Neural progenitor cell (in vitro differentiated cells): ENCODE results near the gene JHY.

ENCODE experiments used
- CTCF ChIP-seq: fragments of 200-600 bp; sonication (generic); IDR thresholded peaks from 2 replicates; pipeline ENCODE4 v1.5.1; 2017; ENCODE audit warnings: antibody characterized with exemption, mild to moderate bottlenecking
- EZH2 ChIP-seq: fragments of 200-600 bp; sonication (generic); IDR thresholded peaks from 2 replicates; pipeline ENCODE4 v1.6.1; 2017; ENCODE audit warnings: antibody characterized with exemption, mild to moderate bottlenecking, moderate library complexity

GRCh38 chr11:122895563-122895962, 13.0 kb downstream of the JHY start:
- no peak for TF ChIP-seq CTCF
- TF ChIP-seq EZH2 = no peak
